Stimulated activated CD8-positive, alpha-beta memory T cell treated with anti-CD3 and anti-CD28 coated beads, Interleukin-4, amount 100 ng/mL, for 1 hour (primary cell): ENCODE data around the gene ZNF200.
"Not testable (repeated sequence)": the region's sequence is repeated elsewhere in the genome, so short reads cannot be mapped to it uniquely, and the experiment has no call there.

Experiments
- DNase-seq, 2 donors: peaks; one replicate each; pipeline ENCODE4 v3.0.0-alpha.2; 2020; ENCODE audit warnings: low read depth in 2 of 2, low spot score in 1 of 2

Gene ZNF200

DNA sequence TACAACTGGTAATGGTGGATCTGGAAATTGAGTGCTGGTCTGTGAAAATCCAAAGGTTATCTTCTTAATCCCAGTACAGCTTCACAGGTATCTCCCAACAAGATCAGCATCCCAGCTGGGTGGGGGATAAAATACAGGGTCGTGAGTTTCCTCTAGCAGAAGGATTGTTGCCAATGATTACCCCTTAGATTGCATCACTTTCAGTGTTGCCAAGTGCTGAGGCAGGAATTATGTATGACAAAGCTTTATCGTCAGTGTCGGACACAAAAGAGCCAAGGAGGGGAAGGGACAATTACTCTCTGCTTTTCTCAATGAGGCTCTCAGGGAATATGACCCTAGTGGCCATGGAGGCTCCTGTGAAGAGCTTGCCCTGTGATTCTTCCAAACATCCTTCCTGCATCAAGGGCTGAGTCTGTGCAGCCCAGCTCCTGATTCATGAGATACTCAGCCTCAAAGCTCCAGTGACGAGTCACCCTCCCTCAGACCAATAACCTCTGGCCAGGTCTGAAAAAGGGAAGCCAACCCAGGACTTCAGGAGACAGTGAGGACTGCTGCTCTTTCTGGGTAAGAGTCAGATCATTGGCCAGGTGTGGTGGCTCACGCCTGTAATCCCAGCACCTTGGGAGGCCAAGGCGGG lies 31.9 kb downstream of the ZNF200 start:
- no peak for DNase-seq

DNA sequence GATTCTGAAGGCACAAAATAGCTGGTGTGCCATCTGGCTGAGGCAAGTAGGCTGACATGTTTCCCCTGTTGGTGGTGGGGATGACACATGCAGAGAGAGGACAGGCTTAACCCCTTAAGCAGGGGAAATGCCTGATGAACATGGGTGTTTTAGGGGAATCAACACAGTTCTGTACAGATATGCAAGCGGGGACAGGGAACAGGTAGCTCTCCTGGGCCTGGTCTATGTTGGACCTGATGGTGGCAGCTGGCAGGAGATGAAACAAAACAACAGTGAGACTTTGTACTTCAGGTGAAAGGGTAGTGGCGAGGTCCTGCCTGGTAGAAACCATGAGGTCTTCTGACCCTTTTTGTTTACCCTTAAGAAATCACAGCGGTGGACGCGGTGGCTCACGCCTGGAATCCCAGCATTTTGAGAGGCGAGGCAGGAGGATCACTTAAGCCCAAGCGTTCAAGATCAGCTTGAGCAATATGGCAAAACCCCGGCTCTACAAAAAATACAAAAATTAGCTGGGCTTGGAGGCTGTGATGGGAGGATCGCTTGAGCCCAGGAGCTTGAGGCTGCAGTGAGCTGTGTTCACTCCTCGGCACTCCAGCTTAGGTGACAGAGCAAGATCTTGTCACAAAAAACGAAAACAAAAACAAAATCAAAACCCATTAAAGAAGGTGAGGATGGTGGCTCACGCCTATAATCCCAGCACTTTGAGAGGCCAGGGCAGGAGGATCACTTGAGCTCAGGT lies 36.5 kb downstream of the ZNF200 start:
- DNase-seq, result no peak

DNA sequence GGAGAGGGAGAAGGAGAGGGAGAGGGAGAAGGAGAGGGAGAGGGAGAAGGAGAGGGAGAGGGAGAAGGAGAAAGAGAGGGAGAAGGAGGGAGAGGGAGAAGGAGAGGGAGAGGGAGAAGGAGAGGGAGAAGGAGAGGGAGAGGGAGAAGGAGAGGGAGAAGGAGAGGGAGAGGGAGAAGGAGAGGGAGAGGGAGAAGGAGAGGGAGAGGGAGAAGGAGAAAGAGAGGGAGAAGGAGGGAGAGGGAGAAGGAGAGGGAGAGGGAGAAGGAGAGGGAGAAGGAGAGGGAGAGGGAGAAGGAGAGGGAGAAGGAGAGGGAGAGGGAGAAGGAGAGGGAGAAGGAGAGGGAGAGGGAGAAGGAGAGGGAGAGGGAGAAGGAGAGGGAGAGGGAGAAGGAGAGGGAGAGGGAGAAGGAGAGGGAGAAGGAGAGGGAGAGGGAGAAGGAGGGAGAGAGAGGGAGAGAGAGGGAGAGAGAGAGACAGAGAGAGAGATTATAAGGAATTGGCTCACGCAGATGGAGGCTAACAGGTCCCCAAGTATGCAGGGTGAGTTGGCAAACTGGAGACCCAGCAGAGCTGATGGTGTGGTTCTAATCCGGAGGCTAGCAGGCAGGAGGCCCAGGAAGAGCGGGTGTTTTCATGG lies 37.1 kb downstream of the ZNF200 start:
- not testable (repeated sequence) for DNase-seq

DNA sequence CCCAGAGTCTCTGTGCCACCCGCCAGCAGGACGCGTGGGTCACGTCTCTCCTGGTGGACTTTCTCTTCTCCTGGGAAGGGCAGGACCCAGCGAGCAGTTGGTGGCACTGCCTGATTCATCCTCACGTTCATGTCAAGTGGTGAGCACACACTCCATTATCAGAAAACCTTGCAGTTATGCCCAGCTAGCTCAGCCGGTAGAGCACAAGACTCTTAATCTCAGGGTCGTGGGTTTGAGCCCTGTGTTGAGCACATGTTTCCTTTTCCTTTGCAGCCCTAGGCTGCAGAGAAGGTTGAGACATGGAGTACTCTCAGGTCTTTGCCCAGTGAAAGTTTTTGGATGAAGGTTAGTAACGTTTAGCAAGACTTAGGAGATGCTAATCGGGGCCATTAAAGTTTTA lies 39.0 kb downstream of the ZNF200 start:
- no peak for DNase-seq

DNA sequence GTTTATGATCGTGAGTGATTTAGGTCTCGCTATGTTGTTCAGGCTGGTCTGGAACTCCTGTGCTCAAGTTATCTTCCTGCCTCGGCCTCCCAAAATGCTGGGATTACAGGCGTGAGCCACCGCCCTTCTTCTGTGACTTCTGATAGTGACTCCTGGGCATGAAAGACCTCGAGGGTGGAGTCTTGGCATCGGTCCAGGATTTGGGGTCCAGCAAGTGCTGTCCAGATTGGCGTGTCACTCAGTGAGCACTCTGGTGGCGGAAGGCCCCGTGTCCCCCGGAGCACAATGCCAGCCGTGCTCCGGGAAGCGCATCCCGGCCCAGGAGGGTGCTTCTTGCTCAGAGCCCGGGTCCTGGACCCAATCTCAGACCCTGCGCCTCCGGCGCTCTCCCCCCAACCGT lies 40.2 kb downstream of the ZNF200 start:
- DNase-seq, result no peak

DNA sequence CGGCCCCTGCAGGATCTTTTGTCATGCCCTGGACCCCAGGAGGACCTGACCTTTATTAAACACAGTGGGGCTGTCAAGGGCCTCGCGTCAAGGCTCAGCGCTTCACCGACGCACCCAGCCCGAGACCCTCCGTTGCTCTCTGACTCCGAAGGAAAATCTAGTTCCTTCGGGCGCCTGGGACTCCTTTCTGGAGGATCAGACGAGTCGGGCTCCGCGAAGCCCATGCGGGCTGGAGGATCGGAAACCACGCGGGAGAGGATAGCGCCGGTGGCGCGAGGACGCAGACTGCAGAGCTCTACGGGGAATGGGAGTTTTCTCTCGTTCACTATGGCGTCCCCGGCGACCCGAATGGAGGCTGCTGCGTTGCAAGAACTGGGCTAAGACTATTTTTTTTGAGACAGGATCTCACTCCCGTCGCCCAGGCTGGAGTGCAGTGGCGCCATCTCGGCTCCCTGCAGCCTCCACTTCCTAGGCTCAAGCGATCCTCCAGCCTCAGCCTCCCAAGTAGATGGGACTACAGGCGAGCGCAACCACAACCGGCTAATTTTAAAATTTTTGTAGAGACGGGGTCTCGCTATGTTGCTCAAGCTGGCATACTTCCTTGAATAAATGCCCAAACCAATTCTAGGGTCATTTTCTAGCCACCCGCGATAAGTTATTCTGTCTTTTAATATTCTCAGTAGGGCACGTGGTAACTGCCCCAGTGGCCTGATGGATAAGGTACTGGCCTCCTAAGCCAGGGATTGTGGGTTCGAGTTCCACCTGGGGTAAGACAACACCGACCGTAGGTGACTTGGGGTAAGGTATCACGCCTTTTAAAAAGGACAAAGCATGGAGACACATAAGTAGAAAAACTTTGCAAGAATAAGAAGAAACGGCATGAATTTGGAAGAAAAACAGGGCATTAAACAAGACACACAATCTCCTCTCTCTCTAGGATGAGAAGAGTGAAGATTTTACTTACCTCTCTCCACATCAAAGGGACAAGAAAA lies 41.4 kb downstream of the ZNF200 start:
- no peak for DNase-seq

DNA sequence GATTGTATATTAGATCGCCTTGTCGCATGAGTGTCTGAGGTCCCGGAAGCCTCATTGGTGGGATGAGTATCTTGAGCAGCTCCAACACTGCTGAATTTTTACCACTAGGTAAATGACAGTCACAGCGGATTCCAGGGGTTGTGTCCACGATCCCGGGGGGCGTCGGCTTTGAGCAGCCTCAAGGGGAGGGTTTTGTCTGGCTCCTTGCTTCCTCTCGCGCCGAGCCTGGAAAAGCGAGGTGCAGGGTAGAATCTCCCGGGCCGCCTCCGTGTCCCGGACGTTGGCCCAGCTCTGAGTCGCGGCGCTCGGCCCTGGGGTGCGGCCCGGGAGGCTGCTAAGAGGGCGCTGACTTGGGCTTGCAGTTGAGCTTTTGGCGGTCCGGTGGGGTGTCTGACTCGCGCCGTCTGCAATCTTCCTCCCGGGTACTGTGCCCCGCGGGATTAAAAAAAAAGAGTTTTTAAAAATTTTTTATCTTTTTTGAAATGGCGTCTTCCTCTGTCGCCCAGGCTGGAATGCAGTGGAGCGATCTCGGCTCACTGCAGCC lies 42.4 kb downstream of the ZNF200 start:
- DNase-seq, result no peak

DNA sequence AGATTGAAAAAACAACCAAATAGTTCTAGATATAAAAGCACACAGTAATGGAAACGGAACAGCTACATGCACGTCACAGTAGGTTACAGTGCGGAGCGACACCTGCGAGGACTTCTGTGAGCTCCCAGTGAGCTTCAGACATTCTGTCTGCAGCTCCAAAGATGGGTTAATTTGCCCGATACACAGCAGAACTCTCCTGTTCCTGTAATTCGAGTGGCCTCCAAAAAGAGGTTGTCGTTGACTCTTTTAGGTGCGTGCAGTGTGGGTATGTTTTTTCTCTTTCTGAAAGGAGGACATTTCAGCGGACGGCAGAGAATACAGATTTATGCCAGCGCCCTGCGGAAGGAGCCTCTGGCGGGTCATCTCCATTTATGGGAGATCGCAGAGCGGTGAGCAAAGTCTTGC lies 44.0 kb downstream of the ZNF200 start:
- DNase-seq, result no peak

DNA sequence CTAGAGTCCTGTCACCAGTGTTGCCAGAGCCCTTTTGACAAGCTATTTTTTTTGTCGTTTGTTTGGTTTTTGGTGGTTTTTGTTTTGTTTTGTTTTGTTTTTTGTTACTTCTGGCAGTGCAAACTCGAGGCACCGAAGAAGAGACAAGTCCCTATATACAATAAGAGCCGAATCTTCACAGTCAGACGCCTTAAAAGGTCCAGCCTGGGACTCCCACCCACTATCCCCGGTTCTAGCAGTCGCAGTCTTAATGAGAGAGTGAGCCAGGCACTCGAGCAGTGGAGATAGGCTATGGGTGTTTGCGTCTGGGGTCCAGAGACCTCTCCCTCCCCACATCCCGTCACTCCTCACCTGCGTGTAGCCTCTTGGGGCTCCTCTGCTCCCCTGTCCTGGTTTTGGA lies 45.1 kb downstream of the ZNF200 start:
- no peak for DNase-seq

DNA sequence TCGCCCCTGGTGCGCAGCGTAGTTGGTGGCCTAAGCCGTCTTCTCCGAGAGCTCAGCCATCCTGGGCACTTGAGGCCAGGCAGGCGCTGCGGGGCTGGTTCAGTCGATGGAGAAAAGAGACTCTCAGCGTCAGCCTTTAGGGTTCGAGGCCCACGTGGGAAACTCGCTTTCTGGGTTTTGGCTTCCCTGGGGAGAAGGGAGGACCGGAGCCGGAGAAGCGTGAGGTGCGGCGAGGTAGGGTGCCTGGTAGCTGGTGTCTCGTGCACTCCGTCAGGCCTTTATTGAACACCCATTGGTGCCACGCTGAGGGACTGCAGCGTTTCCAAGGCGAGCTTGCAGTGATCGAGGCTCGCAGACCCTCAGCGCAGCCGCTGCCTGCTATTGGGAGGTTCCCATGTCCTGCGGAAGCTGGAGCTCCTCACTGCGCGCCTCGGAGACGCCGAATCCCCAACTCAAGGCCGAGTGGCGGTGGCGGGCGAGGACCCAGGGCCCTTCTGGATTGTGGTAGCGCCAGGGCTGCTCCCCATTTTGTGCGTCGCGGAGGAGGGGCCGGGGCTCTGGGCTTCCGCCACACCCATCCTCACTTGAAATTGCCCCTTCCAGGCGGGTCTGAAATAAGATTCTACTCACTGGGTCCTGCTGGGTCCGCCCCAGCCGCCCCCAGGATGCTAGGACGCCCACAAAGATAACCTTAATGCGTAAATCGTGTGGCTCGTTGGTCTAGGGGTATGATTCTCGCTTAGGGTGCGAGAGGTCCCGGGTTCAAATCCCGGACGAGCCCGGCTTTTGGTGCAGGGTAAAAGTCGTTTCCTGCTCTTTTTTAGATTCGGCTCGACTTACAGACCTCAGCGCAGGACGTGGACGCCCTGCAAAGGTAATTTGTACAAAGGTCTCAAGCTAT lies 45.8 kb downstream of the ZNF200 start:
- no peak for DNase-seq

DNA sequence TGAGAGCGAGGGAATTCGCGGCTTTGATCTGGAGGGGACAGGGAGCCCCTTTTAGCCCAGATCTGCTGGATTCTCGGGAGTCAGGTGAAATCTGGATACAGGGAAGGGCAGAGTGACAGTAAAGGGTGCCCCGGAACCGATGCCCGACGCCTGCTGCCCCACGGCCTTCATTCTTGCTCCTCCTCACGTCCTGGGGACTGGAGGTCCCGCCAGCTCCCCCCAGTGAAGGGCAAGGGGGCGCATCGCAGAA lies 46.4 kb downstream of the ZNF200 start:
- no peak for DNase-seq

DNA sequence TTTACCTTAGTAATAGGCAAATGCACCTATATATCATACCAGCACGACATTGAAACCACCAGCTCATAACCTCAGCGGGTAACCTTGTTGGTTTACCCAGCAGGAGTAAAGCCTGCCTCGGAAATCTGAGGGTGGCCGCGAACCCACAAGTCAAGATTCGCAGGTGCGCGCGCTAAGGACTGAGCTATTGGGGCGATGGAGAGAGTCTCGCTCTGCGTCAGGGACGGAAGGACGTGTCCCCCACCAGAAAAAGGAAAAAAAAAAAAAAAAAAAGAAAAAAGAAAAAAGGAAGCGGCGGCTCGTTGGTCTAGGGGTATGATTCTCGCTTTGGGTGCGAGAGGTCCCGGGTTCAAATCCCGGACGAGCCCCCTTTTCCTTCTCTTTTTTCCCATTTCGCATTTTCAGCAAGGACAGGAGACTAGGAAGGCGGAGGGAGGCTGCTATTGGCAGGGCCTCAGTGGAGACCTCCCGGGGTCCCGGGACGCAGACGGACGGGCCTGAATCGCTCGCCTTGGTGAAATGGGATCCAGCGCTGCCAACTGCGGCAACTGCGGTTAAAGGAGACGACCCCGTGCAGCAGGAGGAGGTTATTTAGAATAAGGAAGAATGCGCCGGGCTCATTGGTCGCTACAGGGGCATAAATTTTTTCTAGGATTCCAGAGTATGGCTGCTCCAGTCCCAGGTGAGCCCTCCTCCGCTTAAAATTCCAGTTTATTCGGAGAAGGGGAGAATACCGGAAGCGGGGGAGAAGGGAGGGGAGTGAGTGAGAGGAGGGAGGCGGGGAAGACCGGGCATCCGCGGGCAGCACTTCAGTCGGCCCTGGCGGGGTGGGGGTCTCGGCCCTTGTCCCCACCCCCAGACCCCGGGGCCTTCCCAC lies 46.9 kb downstream of the ZNF200 start, which contains the start of gene OR1F1:
TSS of gene OR1F1 (plus strand) at position 407 of the 877 bp plus-strand sequence.
- DNase-seq, result no peak

DNA sequence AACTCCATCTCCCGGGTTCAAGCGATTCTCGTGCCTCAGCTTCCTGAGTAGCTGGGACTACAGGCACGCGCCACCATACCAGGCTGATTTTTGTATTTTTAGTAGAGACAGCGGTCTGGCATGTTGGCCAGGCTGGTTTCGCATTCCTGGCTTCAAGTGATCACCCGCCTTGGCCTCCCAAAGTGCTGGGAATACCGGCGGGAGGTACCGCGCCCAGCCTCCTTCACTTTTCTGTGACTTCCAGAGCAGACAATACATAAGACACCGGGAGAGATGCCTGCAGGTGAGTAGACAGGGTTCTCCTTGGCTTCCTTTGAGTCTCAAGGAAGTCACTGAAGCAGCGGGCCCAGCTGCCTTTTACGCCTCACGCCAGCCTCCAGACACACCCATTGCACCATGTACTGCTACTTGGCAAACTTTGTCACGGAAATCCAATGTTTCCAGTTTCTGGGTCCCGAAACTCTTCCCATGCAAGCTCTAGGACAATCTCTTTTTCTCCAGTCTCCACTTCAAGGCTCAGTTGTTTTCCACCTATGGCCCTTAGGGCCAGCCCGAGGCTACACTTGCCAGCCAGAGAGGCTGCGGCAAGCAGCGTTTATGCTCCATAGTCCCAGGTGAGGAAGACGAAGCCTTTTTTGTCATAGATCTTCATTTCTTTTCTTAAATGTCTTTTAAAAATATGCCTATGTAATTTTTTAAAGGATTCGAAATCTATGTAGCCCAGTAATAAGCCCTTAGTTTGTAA lies 47.8 kb downstream of the ZNF200 start:
- no peak for DNase-seq

DNA sequence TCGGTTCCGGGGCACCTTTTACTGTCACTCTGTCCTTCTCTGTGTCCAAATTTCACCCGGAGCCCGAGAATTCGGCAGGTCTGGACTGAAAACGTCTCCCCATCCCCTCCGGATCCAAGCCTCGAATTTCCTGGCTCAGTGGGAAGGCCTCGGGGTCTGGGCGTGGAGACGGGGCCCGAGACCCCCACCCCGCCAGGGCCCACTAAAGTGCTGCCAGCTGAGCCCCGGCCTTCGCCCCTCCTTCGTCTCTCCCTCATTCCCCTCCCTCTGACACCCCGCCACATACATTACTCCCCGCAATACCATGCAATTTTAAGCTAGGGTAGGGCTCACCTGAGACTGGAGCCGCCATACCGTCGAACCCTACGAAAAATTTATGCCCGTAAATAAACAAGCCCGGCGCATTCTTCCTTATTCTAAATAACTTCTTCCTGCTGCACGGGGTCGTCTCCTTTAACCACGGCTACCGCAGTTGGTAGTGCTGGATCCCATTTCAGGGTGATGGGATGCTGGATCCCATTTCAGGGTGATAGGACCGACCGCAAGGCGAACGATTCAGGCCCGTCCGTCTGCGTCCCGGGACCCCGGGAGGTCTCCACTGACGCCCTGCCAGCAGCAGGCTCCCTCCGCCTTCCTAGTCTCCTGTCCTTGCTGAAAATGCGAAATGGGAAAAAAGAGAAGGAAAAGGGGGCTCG lies 51.4 kb downstream of the ZNF200 start:
- DNase-seq, result no peak

DNA sequence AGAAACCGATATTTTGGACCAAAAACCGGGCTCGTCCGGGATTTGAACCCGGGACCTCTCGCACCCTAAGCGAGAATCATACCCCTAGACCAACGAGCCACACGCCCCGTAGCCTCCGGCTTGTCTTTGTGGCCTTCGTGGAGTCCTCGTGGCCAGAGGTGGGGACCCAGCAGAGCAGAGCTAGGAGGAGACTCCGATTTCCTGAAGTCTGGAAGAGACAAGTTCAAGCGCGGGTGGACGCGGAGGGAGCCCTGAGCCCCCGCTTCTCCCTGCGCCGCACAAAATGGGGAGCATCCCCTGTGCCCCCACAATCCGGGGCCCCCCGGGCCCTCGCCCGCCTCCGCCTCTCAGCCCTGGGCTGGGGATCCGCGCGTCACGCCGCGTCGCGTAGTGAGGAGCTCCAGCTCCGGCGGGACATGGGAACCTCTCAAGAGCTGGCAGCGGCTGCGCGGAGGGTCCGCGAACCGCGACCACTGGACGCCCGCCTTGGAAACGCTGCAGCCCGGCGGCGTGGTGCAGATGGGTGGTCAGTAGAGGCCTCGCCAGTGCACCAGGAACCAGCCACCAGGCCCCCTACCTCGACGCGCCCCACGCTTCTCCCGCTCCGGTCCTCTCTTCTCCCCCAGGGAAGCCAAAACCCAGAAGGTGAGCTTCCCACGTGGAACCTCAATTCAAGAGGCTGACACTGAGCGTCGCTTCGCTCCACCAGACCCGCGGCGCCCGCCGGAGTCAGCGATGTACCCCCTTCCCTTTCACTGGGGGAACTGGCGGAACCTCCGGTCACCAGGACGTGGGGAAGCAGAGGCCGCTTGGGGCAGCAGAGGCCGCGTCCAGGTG lies 52.1 kb downstream of the ZNF200 start:
- no peak for DNase-seq

DNA sequence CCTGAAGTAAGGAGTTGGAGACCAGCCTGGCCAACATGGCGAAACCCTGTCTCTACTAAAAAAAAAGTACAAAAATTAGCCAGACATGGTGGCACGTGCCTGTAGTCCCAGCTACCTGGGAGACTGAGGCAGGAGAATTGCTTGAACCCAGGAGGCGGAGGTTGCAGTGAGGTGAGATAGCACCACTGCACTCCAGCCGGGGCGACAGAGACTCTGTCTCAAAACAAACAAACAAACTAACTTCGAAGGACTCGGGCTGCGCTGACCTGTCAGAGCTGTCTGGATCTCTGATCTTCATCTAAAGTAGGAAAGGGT lies 52.7 kb downstream of the ZNF200 start:
- DNase-seq, result not testable (repeated sequence)

DNA sequence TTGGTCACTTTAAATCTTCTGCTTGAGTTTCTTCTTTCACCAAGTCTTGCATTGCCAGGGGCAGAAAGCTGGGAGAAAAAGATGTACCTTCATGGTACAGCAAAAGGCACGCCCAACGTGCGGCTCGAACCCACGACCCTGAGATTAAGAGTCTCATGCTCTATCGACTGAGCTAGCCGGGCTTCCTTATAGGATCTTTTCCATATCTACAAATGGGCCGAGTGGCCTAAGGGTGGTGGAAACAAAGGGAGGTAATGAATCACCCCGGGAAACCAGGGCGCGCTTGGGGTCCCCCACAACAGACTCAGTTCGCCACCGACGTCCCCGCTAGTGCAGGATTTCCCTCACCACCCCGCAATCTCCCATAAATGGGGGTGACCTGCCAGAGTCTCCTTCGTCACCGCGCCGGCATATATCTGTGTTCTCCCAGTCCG lies 54.5 kb downstream of the ZNF200 start:
- DNase-seq, result no peak
